Omental fat pad (tissue), 4 donors: Measurements from ENCODE around the gene CHMP2A. TPM values are rescaled to one million over a fixed set of nuclear protein-coding genes. Genes with fewer than 3 reads are reported as not detected.

Experiments
- ATAC-seq: fragments of 150-250 bp; one replicate; pipeline ENCODE4 v1.9.1; 2016; ENCODE audit warnings: mild to moderate bottlenecking, moderate library complexity; ENCODE audit not compliant: low FRiP score
- DNase-seq: peaks from one replicate; pipeline ENCODE4 v3.0.0-alpha.2; 2019; ENCODE audit warnings: low spot score
- total RNA-seq, 4 donors: library from RNA; depleted of rRNA; stranded (reverse); fragments of >200 nt; gene quantifications; one replicate each; pipeline ENCODE4 v1.1.0, GENCODE V29; 2016
- TF ChIP-seq, protein P1 (sequence below), 3 donors: fragments of 450-650 bp; IDR thresholded peaks; one replicate each; pipeline ENCODE4 v1.5.1; 2016 to 2017; ENCODE audit warnings: antibody characterized with exemption in 3 of 3, mild to moderate bottlenecking in 3 of 3, moderate library complexity in 2 of 3

Gene CHMP2A
- total RNA-seq, 4 donors from 2014 or later: 87.0 to 115 (median 99.6) TPM

DNA sequence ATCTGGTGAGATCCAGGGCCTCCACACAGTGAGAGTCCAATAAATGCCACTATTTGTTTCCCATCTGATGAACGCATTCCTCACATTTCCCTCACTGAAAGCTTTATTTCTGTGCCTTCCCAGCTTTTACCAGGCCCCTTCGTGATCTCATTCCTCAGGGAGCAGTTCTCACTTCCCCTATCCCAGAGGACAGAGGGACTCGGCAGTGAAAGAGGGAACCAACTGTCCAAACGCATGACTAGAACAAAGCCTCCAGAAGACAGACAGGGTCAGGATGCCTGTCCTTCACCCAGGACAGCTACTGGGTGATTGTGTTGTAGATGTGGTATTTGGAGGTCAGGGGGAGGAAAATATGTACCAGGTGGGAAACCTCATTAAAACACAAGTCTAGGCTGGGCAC, 33.3 kb downstream of the CHMP2A start:
- no peak for ATAC-seq
- TF ChIP-seq, protein P1, sequence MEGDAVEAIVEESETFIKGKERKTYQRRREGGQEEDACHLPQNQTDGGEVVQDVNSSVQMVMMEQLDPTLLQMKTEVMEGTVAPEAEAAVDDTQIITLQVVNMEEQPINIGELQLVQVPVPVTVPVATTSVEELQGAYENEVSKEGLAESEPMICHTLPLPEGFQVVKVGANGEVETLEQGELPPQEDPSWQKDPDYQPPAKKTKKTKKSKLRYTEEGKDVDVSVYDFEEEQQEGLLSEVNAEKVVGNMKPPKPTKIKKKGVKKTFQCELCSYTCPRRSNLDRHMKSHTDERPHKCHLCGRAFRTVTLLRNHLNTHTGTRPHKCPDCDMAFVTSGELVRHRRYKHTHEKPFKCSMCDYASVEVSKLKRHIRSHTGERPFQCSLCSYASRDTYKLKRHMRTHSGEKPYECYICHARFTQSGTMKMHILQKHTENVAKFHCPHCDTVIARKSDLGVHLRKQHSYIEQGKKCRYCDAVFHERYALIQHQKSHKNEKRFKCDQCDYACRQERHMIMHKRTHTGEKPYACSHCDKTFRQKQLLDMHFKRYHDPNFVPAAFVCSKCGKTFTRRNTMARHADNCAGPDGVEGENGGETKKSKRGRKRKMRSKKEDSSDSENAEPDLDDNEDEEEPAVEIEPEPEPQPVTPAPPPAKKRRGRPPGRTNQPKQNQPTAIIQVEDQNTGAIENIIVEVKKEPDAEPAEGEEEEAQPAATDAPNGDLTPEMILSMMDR (IDR thresholded peaks at IDR 0.05): no peak
- DNase-seq: no peak

DNA sequence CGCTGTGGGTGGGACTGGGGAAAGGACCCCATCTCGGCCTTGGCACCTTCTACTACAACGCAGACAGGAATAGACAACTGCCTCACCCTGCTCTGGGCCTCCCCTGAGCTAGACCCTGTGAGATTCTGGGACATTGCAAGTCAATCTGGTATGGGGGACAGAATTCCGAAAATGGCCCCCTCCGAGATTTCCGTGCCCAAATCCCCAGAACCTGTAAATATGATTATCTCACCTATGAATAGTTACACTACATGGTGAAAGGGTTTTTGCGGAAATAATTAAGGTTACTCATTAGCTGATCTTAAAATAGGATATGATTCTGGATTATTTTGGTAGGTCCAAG, 34.7 kb downstream of the CHMP2A start:
- no peak for ATAC-seq
- TF ChIP-seq, protein P1 (IDR thresholded peaks at IDR 0.05): no peak
- DNase-seq: no peak

DNA sequence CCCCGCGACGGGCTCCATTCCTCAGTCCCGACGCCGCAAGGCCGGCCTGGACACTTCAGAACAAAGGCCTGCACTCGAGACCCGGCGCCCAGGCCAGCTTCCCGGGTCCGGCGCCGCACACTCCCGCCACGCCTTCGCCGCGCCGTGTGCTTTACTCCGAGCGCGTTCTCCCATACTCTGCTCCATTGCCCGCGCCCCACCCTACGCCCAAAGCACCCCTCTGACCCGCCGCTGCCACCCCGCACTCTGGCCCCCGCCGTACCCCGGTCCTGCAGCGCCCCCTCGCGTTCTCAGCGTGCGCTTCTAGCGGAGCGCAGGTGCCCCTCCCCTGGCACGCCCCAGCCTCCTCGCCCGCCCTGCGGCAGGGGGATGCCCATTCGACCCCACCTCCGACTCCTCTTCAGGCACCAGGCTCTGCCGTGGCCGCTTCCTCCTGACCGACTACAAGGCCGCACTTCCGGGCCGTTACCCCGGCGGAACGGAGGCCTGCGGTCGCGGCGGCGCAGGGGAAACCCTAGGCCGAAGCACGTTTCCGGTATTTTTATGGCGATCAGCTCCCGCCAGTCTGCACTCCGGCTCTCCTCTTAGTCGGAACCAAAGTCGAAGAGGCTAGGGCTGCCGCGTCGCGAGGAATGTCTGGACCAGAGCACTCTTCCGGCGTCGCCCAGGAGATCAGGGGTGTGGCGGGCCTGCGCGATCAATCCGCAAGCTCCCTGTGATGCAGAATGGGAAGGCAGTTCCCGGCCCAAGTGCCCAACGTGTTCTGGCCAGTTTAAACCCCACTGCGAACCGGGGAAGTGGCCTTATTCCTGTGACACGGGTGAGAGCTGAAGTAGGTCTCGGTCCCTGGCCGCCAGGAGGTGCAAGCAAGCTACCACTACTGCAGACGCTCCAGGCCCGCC, 35.3 kb downstream of the CHMP2A start, which contains the start of gene ZBTB45:
TSS of gene ZBTB45 (minus strand) at position 456 of the 902 bp plus-strand sequence. CDS start 2,137 bp downstream, outside the sequence.
- peak; percentile 72 for DNase-seq
- peak; percentile 92 for ATAC-seq
- TF ChIP-seq, protein P1 (IDR thresholded peaks at IDR 0.05): peak in 2 of 3 donors; percentile 18 to 70

DNA sequence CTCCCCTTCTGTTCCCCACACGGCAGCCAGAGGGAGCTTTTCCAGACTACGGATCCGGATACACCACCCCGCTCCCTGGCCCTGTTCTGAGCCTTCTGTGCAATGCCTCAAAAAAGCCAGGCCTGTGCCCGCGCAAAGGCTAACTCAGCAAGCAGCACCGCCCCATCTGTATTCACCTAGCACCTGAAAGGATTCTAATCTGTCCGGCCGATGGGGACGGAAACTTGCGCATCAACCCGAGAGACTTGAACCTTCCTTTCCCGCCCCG, 35.9 kb downstream of the CHMP2A start:
- DNase-seq: peak; percentile 25
- TF ChIP-seq, protein P1 (IDR thresholded peaks at IDR 0.05): peak in 1 of 3 donors; percentile 47

DNA sequence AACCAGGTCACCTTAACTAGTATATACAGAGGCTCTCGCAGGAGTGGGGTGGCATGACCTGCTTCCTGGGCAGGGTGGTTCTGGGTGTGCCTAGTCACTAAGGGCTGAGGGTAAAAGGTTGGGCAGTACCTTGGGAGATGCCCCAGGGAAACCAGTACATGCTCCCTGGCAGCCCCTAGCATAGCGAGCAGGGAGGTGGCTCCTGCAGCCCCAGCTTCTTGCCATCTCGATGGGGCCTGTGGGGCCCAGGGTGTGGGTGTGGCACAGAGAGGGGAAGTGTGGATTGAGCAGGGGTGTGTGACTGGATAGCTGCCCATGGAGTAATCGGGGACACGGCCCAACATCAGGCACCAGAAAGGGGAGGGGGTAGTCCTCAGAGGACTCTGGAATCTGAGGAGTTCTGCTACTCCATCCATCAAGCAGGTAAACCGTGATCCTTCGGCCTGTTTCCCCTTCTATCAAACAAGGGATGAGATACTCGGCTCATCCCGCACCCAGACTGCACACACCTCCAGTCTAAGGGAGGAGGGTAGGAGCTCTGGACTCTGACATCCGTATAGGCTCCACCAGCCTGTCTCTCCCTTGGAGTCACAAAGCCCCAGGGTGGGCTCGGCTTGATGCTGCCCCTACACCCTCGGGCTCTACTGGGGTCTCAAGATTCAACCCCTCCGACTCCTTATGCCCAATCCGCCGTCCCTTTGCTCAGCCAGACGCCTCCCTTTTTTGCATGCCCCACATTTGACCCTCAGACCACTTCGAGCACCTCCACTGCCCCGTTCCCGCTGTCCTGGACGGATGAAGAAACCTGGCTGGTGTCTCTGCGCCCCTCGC, 36.4 kb downstream of the CHMP2A start:
- no peak for DNase-seq

More for the DNA sequence above, 35.9 kb downstream of the CHMP2A start:
- peak; percentile 46 for ATAC-seq

DNA sequence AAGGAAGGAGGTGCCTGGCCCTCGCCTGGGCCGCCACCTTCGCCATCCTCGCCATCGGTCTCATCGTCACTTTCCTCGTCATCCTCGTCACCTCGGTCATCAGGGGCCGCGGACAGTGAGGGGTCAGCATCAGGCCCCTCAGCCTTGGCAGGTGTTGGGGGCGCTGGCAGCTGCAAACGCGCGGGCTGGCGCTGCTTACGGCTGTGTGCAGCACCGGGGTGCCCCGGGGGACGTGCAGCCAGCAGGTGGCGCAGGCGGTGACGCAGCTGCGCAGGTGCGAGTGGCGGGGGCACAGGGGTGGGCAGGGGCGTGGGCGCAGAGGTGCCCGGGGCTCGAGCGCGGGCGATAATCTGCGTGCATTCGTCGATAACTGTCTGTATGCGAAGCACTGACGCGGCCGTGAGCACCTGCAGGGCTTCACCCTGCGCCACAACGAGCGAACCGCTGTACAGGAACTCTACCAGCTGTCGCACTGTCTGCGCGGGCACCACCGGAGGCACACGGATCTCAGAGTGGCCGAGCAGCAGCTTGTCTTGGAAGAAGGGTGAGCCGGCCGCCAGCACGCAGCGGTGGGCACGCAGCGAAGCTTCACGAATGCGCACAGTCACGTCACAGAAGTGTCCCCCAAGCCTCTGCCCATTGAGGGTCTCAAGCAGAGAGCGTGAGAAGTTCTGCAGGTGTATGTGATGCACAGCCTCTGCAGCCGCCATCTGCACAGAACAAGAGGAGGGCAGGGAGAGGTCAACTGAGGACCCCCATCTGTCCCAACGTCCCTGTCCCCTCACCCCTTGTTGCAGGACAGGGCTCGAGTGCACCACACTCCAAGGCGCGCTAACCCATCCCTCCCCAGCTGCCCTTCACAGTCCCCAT, 37.7 kb downstream of the CHMP2A start:
- DNase-seq (no peak), ATAC-seq (no peak)
- TF ChIP-seq, protein P1 (IDR thresholded peaks at IDR 0.05): no peak

More for the DNA sequence above, 36.4 kb downstream of the CHMP2A start:
- ATAC-seq: no peak
- TF ChIP-seq, protein P1 (IDR thresholded peaks at IDR 0.05): no peak
